22Rv1 (cell line): ENCODE results near the gene SDK2.
"Not testable (repeated sequence)": the region's sequence is repeated elsewhere in the genome, so short reads cannot be mapped to it uniquely, and the experiment has no call there.

ENCODE experiments used
- H3K27ac ChIP-seq: fragments of 450-650 bp; 2 replicates; pipeline ENCODE4 v1.5.1; 2017
- CTCF ChIP-seq: fragments of 450-650 bp; IDR thresholded peaks from 2 replicates; pipeline ENCODE4 v1.5.1; 2017; ENCODE audit warnings: mild to moderate bottlenecking
- ZFX ChIP-seq: fragments of 450-650 bp; IDR thresholded peaks from 2 replicates; pipeline ENCODE4 v1.6.1; 2017; ENCODE audit warnings: antibody characterized with exemption, borderline replicate concordance

SDK2 gene

GRCh38 chr17:73474370-73474988 lies 169.8 kb downstream of the SDK2 start:
- H3K27ac ChIP-seq: no peak overlapping the region
- TF ChIP-seq ZFX (no peak), CTCF (no peak)

- H3K27ac ChIP-seq: not testable (repeated sequence)
Measured at GRCh38 chr17:73472715-73473114, 171.5 kb downstream of the SDK2 start.

DNA sequence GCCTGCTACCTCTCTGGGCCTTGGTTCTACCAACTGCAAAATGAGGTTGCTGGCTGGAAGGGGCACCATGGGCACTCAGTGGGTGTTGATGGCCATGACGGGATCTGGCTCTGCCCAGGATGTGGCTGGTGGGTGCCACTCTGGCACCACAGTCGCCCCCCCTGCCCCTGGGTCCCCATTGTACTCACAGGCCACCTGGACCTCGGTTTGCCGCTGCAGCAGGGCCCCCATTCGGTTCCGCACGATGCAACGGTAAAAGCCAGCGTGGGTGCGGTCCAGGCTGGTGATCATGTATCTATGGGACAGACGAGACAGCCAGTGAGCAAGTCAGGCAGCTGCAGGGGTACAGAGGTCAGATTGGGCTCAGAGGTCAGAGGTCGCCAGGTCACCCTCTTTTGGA lies 172.3 kb downstream of the SDK2 start:
- H3K27ac ChIP-seq: no peak overlapping the region
- TF ChIP-seq ZFX (no peak), CTCF (no peak)

DNA sequence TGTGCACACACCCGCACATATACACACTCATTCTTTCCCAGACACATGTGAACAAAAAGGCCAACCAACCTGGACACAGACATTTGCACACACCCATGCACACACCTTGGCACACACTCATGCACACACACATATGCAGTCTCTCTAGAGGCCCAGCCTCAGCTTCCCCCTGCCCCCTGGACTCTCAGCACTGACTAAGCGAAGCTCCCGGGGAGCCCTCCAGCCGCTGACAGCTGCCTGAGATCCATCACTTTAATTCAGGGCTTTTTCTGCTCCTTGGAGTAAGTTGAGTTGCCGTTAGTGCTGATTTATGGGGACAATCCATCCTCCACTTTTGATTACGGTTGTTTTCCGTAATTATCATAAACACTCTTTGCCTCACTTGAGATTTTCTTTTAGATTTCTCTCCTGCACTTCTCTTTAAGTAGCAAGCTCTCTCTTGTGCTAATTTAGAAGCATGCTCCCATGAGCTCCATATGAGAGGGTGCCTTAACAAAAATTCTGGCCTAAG lies 173.9 kb downstream of the SDK2 start:
- no peak overlapping the region for H3K27ac ChIP-seq
- TF ChIP-seq CTCF: no peak
- no peak for TF ChIP-seq ZFX

DNA sequence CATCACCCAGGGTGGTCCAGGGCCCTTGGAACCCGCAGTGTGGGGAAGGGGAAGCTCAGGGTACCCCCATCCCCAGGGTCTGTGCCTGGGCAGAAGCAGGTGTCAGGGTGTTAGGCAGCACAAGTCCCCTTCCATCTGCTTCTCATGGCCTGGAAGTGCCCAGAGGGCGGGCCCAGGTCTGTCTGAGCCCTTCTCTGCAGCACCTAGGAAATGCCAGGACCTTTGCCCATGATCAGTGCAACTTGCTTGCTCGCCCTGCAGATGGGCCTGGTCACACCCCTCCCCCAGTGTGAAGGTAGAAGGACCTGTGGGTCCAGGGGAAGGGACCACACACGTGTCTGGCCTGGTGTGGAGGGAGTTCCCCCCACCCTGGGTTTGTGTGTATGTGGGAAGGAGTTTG lies 174.9 kb downstream of the SDK2 start:
- TF ChIP-seq CTCF: no peak
- TF ChIP-seq ZFX: no peak
- H3K27ac ChIP-seq: no peak overlapping the region

GRCh38 chr17:73468221-73468620 lies 176.0 kb downstream of the SDK2 start:
- H3K27ac ChIP-seq: no peak overlapping the region
- TF ChIP-seq CTCF (no peak), ZFX (no peak)

- TF ChIP-seq ZFX (no peak), CTCF (no peak)
- H3K27ac ChIP-seq: no peak overlapping the region
Measured at GRCh38 chr17:73467651-73468050, 176.6 kb downstream of the SDK2 start.
